GM23248 (cell line): ENCODE data around the gene THSD4. TPM values are rescaled to one million over a fixed set of nuclear protein-coding genes. Genes with fewer than 3 reads are reported as not detected.

Experiments used
- DNase-seq: peaks from one replicate; pipeline ENCODE4 v3.0.0-alpha.2; 2015
- H2AFZ ChIP-seq: fragments of 200-600 bp; sonication (generic); 2 replicates; pipeline ENCODE4 v1.6.1; 2016; ENCODE audit warnings: antibody characterized with exemption
- H3F3A ChIP-seq: fragments of 200-600 bp; sonication (generic); 2 replicates; pipeline ENCODE4 v1.6.1; 2016; ENCODE audit warnings: mild to moderate bottlenecking, antibody characterized with exemption, mixed run types; ENCODE audit not compliant: insufficient read depth
- H3K27ac ChIP-seq: fragments of 200-600 bp; sonication (generic); 2 replicates; pipeline ENCODE4 v1.5.1; 2016; ENCODE audit warnings: mild to moderate bottlenecking
- H3K27me3 ChIP-seq: fragments of 200-600 bp; sonication (generic); replicated peaks from 2 replicates; pipeline ENCODE4 v1.6.1; 2016; ENCODE audit warnings: mild to moderate bottlenecking; ENCODE audit not compliant: insufficient read depth
- H3K36me3 ChIP-seq: fragments of 200-600 bp; sonication (generic); 2 replicates; pipeline ENCODE4 v1.6.1; 2016; ENCODE audit warnings: low read depth, mild to moderate bottlenecking
- H3K4me1 ChIP-seq: fragments of 200-600 bp; sonication (generic); 2 replicates; pipeline ENCODE4 v1.6.1; 2016; ENCODE audit warnings: mild to moderate bottlenecking; ENCODE audit not compliant: insufficient read depth
- H3K4me2 ChIP-seq: fragments of 200-600 bp; sonication (generic); one replicate; pipeline ENCODE4 v1.6.1; 2016; ENCODE audit warnings: mild to moderate bottlenecking; ENCODE audit not compliant: unreplicated experiment
- H3K4me3 ChIP-seq: fragments of 200-600 bp; sonication (generic); 2 replicates; pipeline ENCODE4 v1.5.1; 2016; ENCODE audit warnings: mild to moderate bottlenecking
- H3K79me2 ChIP-seq: fragments of 200-600 bp; sonication (generic); 2 replicates; pipeline ENCODE4 v1.6.1; 2016; ENCODE audit warnings: mild to moderate bottlenecking; ENCODE audit not compliant: insufficient read depth
- H3K9ac ChIP-seq: fragments of 200-600 bp; sonication (generic); 2 replicates; pipeline ENCODE4 v1.6.1; 2016; ENCODE audit warnings: mild to moderate bottlenecking
- H3K9me2 ChIP-seq: fragments of 200-600 bp; sonication (generic); 2 replicates; pipeline ENCODE4 v1.6.1; 2016; ENCODE audit warnings: mixed run types, mild to moderate bottlenecking, moderate library complexity; ENCODE audit not compliant: insufficient read depth
- H3K9me3 ChIP-seq: fragments of 200-600 bp; sonication (generic); one replicate; pipeline ENCODE4 v1.6.1; 2017; ENCODE audit warnings: low read depth
- H4K20me1 ChIP-seq: fragments of 200-600 bp; sonication (generic); 2 replicates; pipeline ENCODE4 v1.6.0; 2016; ENCODE audit not compliant: insufficient read depth
- EZH2 ChIP-seq: fragments of 200-600 bp; sonication (generic); IDR thresholded peaks from 2 replicates; pipeline ENCODE4 v1.6.1; 2018; ENCODE audit warnings: antibody characterized with exemption, mild to moderate bottlenecking; ENCODE audit not compliant: insufficient read depth, poor library complexity, severe bottlenecking
- EZH2phosphoT487 ChIP-seq: fragments of 200-600 bp; sonication (generic); IDR thresholded peaks from 2 replicates; pipeline ENCODE4 v1.6.1; 2018; ENCODE audit warnings: antibody characterized with exemption, moderate library complexity, mild to moderate bottlenecking, low read depth; ENCODE audit not compliant: insufficient read depth
- WGBS, 2 experiments: methylation state at CpG; one replicate each; pipeline ENCODE4 v1.1.6; 2015 to 2017; ENCODE audit warnings: low lambda C conversion rate in 2 of 2, low coverage in 1 of 2; ENCODE audit errors: missing lambda C conversion rate in 2 of 2; 5-methylcytosine and 5-hydroxymethylcytosine counted together
- in situ Hi-C: fragments of 300-500 bp; cut with MboI; formaldehyde crosslinking; loops from 2 replicates; pipeline ENCODE4 v1.15.0; 2020
- polyA plus RNA-seq: library from polyadenylated mRNA; unstranded; fragments of >200 nt; fragmentation: Nextera tagmentation; extraction: Ambion mirVana; gene quantifications from 2 replicates; pipeline ENCODE4 v1.2.1, GENCODE V29; 2016
- total RNA-seq: library from RNA; depleted of rRNA; stranded (reverse); fragments of >200 nt; shearing (Covaris generic); gene quantifications from 2 replicates; pipeline ENCODE4 v1.2.3, GENCODE V29; 2014

The THSD4 gene
- total and polyA plus RNA-seq, 2 experiments from 2014 or later = 14.2 to 58.9 TPM

GRCh38 chr15:71338827-71339542 lies 223.7 kb downstream of the THSD4 start:
- H3K27me3 ChIP-seq = no peaks in the 10 kb centered on the region
- H3K27ac ChIP-seq = no peak overlapping the region
- no peak overlapping the region for H3K4me2 ChIP-seq
- H3K9ac ChIP-seq = no peak overlapping the region
- in situ Hi-C loops = no loop called here
- H3K4me3 ChIP-seq = no peak overlapping the region
- H4K20me1 ChIP-seq = no peaks in the 10 kb centered on the region
- no peaks in the 10 kb centered on the region for H3K9me3 ChIP-seq
- H3K4me1 ChIP-seq = peaks cover 15% of the 10 kb centered on the region
- H3K36me3 ChIP-seq = no peaks in the 10 kb centered on the region; the same call in 1 of the 2 replicates
- H3K9me2 ChIP-seq = no peaks in the 10 kb centered on the region
- H2AFZ ChIP-seq = no peak overlapping the region
- TF ChIP-seq EZH2phosphoT487 (no peak), EZH2 (no peak)
- DNase-seq = no peak
- peaks cover 18% of the 10 kb centered on the region for H3F3A ChIP-seq
- WGBS, 2 experiments = 92 to 98% methylated on average over 7 of the region's 7 CpGs
- H3K79me2 ChIP-seq = no peaks in the 10 kb centered on the region

GRCh38 chr15:71341811-71342550 lies 226.7 kb downstream of the THSD4 start:
- Histone ChIP-seq H2AFZ (no peak overlapping the region), H4K20me1 (no peaks in the 10 kb centered on the region), H3K36me3 (no peaks in the 10 kb centered on the region; the same call in 1 of the 2 replicates), H3K27me3 (no peaks in the 10 kb centered on the region), H3F3A (no peaks in the 10 kb centered on the region), H3K4me2 (no peak overlapping the region), H3K79me2 (no peaks in the 10 kb centered on the region), H3K9me3 (no peaks in the 10 kb centered on the region), H3K9me2 (no peaks in the 10 kb centered on the region), H3K27ac (no peak overlapping the region), H3K4me3 (no peak overlapping the region), H3K4me1 (no peaks in the 10 kb centered on the region), H3K9ac (no peak overlapping the region)
- WGBS, 2 experiments = 79 to 83% methylated on average over 8 of the region's 8 CpGs
- TF ChIP-seq EZH2 (no peak), EZH2phosphoT487 (no peak)
- no peak for DNase-seq
- in situ Hi-C loops = no loop called here

- no peaks in the 10 kb centered on the region for H3K9me3 ChIP-seq
- no peaks in the 10 kb centered on the region for H4K20me1 ChIP-seq
- WGBS, 2 experiments = 89 to 95% methylated on average over 7 of the region's 7 CpGs
- H3K9me2 ChIP-seq = no peaks in the 10 kb centered on the region
- H3K9ac ChIP-seq = no peak overlapping the region
- no peaks in the 10 kb centered on the region; the same call in 1 of the 2 replicates for H3K36me3 ChIP-seq
- H3K4me3 ChIP-seq = no peak overlapping the region
- H3K27ac ChIP-seq = no peak overlapping the region
- H3F3A ChIP-seq = no peaks in the 10 kb centered on the region
- H3K79me2 ChIP-seq = no peaks in the 10 kb centered on the region
- H3K27me3 ChIP-seq = no peaks in the 10 kb centered on the region
- DNase-seq = no peak
- no peak overlapping the region for H3K4me2 ChIP-seq
- H2AFZ ChIP-seq = no peak overlapping the region
- H3K4me1 ChIP-seq = no peaks in the 10 kb centered on the region
- in situ Hi-C loops = no loop called here
- no peak for TF ChIP-seq EZH2
- TF ChIP-seq EZH2phosphoT487 = no peak
These were observed 227.4 kb downstream of the THSD4 start for GRCh38 chr15:71342658-71343057.

GRCh38 chr15:71344316-71344715 lies 229.0 kb downstream of the THSD4 start:
- Histone ChIP-seq H3K9me2 (no peaks in the 10 kb centered on the region), H3K4me3 (no peak overlapping the region), H3K4me2 (no peak overlapping the region), H3K27ac (no peak overlapping the region), H3K9ac (no peak overlapping the region), H4K20me1 (no peaks in the 10 kb centered on the region), H3K36me3 (no peaks in the 10 kb centered on the region; the same call in 1 of the 2 replicates), H3K27me3 (no peaks in the 10 kb centered on the region), H3F3A (no peaks in the 10 kb centered on the region), H3K79me2 (no peaks in the 10 kb centered on the region), H3K9me3 (no peaks in the 10 kb centered on the region), H3K4me1 (0 out of 2 replicates have a peak, but pooled peaks cover 3% of the 10 kb centered on the region), H2AFZ (no peak overlapping the region)
- in situ Hi-C loops = no loop called here
- TF ChIP-seq EZH2phosphoT487 (no peak), EZH2 (no peak)
- DNase-seq = no peak
- 93 to 95% methylated on average over 5 of the region's 5 CpGs for WGBS, 2 experiments
